Esophagus muscularis mucosa (tissue), 3 donors: ENCODE results near the gene METTL27.

Experiments used
- CTCF ChIP-seq, 3 experiments: fragments of 200-600 bp in 2 of 3; fragments of 450-650 bp in 1 of 3; sonication (generic) in 2 of 3; IDR thresholded peaks; one replicate each; pipeline ENCODE4 v1.5.1; 2017 to 2019; ENCODE audit warnings: antibody characterized with exemption in 3 of 3, mild to moderate bottlenecking in 2 of 3, moderate library complexity in 1 of 3
- POLR2A ChIP-seq: fragments of 450-650 bp; IDR thresholded peaks from one replicate; pipeline ENCODE4 v1.6.1; 2017; ENCODE audit warnings: antibody characterized with exemption, moderate library complexity, mild to moderate bottlenecking, low read depth

- TF ChIP-seq CTCF (IDR thresholded peaks at IDR 0.05) (no peak), POLR2A (no peak)
Observed at GRCh38 chr7:73866446-73866767, 24.1 kb upstream of the METTL27 start.
